Midbrain (tissue), 1 donor: Measurements from ENCODE around the gene CYP4F3.
"Not testable (repeated sequence)": the region's sequence is repeated elsewhere in the genome, so short reads cannot be mapped to it uniquely, and the experiment has no call there.

ENCODE experiments used
- DNase-seq: peaks from one replicate; lab custom pipeline; 2025; lab: John Stamatoyannopoulos, UW

The CYP4F3 gene, protein sequence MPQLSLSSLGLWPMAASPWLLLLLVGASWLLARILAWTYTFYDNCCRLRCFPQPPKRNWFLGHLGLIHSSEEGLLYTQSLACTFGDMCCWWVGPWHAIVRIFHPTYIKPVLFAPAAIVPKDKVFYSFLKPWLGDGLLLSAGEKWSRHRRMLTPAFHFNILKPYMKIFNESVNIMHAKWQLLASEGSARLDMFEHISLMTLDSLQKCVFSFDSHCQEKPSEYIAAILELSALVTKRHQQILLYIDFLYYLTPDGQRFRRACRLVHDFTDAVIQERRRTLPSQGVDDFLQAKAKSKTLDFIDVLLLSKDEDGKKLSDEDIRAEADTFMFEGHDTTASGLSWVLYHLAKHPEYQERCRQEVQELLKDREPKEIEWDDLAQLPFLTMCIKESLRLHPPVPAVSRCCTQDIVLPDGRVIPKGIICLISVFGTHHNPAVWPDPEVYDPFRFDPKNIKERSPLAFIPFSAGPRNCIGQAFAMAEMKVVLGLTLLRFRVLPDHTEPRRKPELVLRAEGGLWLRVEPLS

GRCh38 chr19:15640294-15640903 is at the start of gene CYP4F3:
Gene CYP4F3, plus strand, starts transcription at chr19:15640897. Its CDS starts 519 bp downstream, at chr19:15641416.
- DNase-seq = no peak

DNA sequence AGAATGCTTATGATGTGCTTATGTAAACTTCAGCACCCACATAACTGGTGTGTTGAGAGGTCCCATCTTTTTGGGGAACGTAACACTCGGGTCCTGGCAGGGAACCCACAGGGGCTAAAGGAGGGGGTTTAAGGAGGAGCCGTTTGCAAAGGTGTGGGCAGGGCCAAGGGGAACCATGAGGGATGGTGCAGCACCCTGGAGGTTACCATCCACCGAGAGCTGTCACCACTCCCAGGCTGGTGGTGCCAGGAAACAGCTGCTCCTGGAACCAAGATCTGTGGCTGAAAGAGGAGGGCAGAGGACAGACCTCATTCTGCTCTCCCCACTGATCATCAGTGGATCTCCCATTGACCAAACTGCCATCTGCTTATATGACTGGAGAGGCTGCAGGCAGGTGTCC is 48.9 kb upstream of the CYP4F3 start:
- DNase-seq = no peak

DNA sequence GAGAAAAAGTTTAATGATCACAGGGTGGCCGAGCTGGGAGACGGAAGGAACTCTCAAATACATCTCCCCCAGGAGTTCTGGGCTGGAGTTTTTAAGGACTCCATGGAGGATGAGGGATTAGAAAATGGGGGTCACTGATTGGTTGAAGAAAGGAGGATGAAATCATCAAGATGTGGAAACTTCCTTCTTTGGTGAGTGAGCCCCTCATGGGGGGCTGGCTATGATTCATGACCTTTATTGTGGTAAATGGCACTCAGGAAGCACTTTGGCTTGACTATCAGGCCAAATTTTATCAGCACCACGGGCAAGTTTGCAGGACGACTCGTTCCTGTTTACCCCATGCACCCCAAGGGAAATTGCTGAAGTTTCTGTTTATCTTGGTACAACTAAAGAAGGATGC is 48.2 kb upstream of the CYP4F3 start:
- not testable (repeated sequence) for DNase-seq

- DNase-seq = not testable (repeated sequence)
Observed at GRCh38 chr19:15593766-15594165, 46.9 kb upstream of the CYP4F3 start.

GRCh38 chr19:15595069-15595468 is 45.6 kb upstream of the CYP4F3 start:
- no peak for DNase-seq

DNA sequence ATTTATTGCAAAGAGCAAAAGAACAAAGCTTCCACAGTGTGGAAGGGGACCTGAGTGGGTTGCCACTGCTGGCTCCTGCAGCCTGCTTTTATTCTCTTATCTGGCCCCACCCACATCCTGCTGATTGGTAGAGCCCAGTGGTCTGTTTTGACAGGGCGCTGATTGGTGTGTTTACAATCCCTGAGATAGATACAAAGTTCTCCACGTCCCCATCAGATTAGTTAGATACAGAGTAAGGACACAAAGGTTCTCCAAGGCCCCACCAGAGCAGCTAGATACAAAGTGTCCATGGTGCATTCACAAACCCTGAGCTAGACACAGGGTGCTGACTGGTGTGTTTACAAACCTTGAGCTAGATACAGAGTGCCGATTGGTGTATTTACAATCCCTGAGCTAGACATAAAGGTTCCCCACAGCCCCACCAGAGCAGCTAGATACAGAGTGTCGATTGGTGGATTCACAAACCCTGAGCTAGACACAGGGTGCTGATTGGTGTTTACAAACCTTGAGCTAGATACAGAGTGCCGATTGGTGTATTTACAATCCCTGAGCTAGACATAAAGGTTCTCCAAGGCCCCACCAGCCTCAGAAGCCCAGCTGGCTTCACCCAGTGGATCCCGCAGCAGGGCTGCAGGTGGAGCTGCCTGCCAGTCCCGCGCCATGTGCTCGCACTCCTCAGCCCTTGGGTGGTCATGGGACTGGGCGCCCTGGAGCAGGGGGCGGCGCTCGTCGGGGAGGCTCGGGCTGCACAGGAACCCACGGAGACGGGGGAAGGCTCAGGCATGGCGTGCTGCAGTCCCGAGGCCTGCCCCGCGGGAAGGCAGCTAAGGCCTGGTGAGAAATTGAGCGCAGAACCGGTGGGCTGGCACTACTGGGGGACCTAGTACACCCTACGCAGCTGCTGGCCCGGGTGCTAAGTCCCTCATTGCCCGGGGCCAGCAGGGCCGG is 32.4 kb upstream of the CYP4F3 start:
- DNase-seq = not testable (repeated sequence)

- DNase-seq = no peak
Observed at GRCh38 chr19:15609261-15609660, 31.4 kb upstream of the CYP4F3 start.

DNA sequence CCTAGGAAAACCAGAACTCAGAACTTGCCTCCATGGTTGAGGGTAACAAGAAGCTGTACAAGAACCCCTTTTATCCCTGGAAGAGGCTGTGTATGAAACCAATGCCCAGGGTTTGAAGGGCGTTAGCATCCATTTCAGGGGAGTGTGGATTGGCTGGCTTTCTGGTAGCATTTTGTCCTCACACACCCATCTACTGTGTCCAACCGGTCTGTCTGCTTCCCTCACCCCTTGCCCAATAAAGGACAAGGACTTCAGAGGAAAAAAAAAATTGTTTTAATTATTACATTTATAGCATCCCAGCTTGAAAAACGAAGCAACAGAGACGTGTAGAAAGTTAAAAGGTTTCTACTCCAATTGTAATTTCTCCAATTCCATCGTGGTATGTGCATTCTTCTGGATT is 28.4 kb upstream of the CYP4F3 start:
- no peak for DNase-seq

DNA sequence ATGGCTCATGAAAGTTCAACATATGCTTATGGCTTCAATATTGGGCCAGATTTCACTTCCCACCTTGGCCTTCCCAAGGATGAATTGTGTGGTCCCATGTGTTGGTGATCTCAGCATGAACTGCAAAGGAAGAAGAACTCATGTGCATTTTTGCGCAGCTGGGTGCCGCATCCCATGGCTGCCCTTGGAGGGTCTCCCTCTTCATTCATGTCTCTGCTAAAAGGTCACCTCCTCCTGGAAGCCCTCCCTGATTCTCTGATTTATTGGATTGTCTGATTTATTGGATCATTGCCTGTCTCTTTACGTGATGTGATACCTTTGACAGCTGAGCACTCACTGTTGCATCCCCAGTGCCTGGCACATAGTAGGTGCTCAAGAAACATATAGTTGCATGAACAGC is 27.4 kb upstream of the CYP4F3 start:
- DNase-seq = no peak

DNA sequence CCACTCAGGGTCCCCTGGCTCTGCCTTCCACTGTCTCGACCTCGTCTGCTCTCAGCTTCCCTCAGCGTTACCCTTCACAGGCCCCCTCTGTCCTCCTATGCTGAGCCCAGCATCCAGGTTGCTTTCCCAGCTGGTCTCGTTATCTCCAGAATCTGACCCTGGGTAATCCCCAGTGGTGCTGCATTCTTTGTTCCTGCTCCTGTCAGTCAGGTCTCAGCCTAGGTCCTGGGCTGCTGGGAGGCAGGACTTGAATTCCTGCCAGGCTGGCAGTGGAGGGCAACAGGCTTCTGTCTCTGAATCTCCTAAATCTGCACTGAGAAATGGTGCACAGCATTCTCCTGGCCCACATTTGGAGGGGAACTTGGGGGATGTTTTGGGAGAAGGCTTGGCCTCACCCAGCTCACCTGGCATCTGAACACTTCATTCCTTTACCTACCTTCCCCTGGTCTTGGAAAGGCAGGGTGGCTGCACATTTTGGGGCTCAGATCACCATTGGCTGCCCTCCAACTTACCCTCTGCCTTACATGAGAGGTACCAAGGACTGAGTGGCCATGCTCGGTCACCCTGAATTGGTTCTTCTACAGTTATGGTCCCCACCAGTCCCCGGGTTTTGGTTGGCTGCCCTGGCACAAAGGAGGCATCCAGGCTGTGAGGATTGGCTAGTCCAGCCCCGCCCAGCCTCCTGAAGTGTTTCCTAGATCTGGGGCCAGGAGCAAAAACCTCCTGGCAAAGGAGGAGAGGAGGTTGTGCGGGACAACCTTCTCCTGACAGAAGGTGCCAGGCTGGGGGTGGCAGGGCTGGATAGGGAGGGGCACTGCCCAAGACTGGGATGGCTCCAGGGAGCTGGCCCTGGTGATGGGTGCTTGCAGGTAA is 26.0 kb upstream of the CYP4F3 start, which contains the start of gene CYP4F8:
Gene CYP4F8 (plus strand): TSS at position 712 of the 873 bp plus-strand sequence. CDS start 399 bp downstream, outside the sequence.
- no peak for DNase-seq

DNA sequence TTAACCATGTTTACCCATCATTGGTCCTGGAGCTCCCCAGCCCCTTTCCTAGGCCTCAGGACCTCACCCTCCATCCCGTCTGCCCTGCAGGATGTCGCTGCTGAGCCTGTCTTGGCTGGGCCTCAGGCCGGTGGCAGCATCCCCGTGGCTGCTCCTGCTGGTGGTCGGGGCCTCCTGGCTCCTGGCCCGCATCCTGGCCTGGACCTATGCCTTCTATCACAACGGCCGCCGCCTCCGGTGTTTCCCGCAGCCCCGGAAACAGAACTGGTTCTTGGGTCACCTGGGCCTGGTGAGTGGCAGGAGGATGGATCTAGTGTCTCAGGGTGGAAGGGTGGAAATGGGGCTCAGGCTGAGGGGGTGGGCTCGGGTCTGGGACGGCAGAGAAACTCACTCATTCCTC is 25.2 kb upstream of the CYP4F3 start:
- no peak for DNase-seq

DNA sequence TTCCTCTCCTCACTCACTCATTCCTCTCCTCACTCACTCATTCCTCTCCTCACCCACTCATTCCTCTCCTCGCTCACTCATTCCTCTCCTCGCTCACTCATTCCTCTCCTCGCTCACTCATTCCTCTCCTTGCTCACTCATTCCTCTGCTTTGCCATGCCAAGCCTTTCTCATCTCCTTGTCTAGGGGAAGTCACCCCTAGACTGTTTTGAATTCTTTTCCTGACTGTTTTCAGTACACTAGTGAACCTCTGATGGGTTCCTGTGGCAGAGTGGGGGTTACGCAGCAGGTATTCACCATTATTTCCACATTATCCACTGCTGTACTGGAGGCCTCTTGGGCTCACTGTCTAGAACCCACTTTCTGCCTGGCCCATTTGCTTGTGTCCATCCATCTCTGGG is 24.5 kb upstream of the CYP4F3 start:
- no peak for DNase-seq

GRCh38 chr19:15616627-15617270 is 23.9 kb upstream of the CYP4F3 start:
- DNase-seq = no peak

GRCh38 chr19:15618321-15618720 is 22.4 kb upstream of the CYP4F3 start:
- no peak for DNase-seq

DNA sequence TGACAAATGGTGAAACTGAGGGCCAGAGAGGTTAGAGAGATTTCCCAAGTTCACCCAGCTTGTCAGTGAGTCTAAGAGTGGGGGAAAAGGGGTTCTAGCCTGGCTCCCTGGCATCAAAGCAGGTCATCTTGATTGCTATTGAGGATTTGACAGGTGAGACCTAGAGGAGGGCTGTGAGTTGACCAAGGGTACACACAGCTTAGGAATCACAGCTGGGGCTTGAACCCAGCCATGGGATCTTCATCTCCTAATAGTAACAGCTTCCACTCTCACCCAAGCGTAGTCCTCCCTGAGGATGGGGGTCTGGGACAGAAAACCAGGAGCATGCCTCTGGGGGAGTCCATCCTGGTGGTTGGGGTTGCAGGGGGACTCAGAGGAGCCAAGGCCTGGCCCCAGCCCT is 18.9 kb upstream of the CYP4F3 start:
- no peak for DNase-seq

- no peak for DNase-seq
Observed at GRCh38 chr19:15622991-15623390, 17.7 kb upstream of the CYP4F3 start.

GRCh38 chr19:15623711-15624318 is 16.9 kb upstream of the CYP4F3 start:
- DNase-seq = no peak

DNA sequence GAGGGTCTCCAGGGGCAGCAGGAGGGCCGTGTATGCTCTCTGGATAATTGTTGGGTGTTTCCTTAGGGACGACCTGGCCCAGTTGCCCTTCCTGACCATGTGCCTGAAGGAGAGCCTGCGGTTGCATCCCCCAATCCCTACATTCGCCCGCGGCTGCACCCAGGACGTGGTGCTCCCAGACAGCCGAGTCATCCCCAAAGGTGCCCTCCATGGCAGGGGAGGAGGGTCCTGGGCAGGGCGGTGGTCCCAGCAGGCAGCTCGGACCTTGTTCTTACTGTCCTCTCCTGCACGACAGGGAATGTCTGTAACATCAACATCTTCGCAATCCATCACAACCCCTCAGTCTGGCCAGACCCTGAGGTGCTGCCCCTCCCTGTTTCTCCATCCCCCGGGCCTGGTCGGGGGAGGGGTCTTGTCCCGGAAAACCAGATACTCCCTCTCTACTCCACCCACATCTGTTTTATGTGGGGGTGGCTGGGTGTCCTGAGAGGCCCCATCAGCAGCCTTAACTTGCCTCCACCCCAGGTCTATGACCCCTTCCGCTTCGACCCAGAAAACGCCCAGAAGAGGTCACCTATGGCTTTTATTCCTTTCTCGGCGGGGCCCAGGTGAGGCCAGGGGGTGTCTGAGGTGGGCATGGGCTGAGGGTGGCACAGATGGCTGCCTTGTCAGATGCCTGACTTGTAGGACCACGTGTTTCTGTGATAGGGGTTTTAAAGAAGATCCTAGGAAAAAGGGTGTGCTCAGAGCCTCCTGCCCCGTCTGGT is 12.3 kb upstream of the CYP4F3 start:
- DNase-seq = no peak
